Right lobe of liver (tissue), 6 donors: ENCODE results near the gene ACTN4. TPM values are rescaled to one million over a fixed set of nuclear protein-coding genes. Genes with fewer than 3 reads are reported as not detected.
A peak's percentile ranks its signal among the peaks of the same experiment; 100 is the strongest.

Source experiments
- ATAC-seq, 4 donors: fragments of 200-7000 bp; cut with Tn5 transposase; one replicate each; pipeline ENCODE4 v1.9.1; 2020; ENCODE audit warnings: mild to moderate bottlenecking in 4 of 4, moderate library complexity in 4 of 4
- DNase-seq, 3 donors: peaks; one replicate each; pipeline ENCODE4 v3.0.0-alpha.2; 2020
- H3K27ac ChIP-seq, 3 donors: fragments of 200-600 bp; one replicate each; pipeline ENCODE4 v1.8.0; 2022
- H3K27me3 ChIP-seq, 2 donors: fragments of 200-600 bp; one replicate each; pipeline ENCODE4 v1.8.0; 2022
- H3K36me3 ChIP-seq, 4 donors: fragments of 200-600 bp; sonication (generic) in 1 of 4; one replicate each; pipeline versions ENCODE4 v1.5.1 to v1.8.0; 2017 to 2022; ENCODE audit warnings: control low read depth in 1 of 4
- H3K4me1 ChIP-seq, 4 donors: fragments of 200-600 bp; sonication (generic) in 1 of 4; one replicate each; pipeline versions ENCODE4 v1.5.1 to v1.8.0; 2017 to 2022; ENCODE audit warnings: control low read depth in 1 of 4
- H3K4me3 ChIP-seq, 3 donors: fragments of 200-600 bp; one replicate each; pipeline ENCODE4 v1.8.0; 2022
- H3K9me3 ChIP-seq, 4 donors: fragments of 200-600 bp; sonication (generic) in 1 of 4; one replicate each; pipeline versions ENCODE4 v1.5.1 to v1.8.0; 2017 to 2022; ENCODE audit warnings: control low read depth in 1 of 4
- POLR2A ChIP-seq: fragments of 450-650 bp; IDR thresholded peaks from one replicate; pipeline ENCODE4 v1.6.1; 2017; ENCODE audit warnings: antibody characterized with exemption, mild to moderate bottlenecking
- WGBS: methylation state at CpG from one replicate; pipeline ENCODE4 v1.1.6; 2018; ENCODE audit warnings: low coverage, low lambda C conversion rate; ENCODE audit not compliant: insufficient coverage; ENCODE audit errors: missing lambda C conversion rate; 5-methylcytosine and 5-hydroxymethylcytosine counted together
- intact Hi-C, 2 donors: fragments of 100-400 bp; cut with DNase I; formaldehyde crosslinking; loops; one replicate each; pipeline versions ENCODE4 v1.11.2 to v1.14.1; 2022
- total RNA-seq, 6 experiments: library from RNA; depleted of rRNA in 2 of 6; stranded (reverse); fragments of >200 nt in 2 of 6; fragmentation: NEBNext Ultra II Directional in 3 of 6; extraction: Animal tissue kit (Norgen Biotek cat#: 25700) in 3 of 6; gene quantifications; one replicate each; pipeline versions ENCODE4 v1.1.0 to v1.2.4, GENCODE V29; 2016 to 2023
- TF ChIP-seq, protein P1 (sequence below), 4 donors: fragments of 200-600 bp in 3 of 4; fragments of 450-650 bp in 1 of 4; IDR thresholded peaks; one replicate each; pipeline versions ENCODE4 v1.5.1 to v1.8.0; 2016 to 2022; ENCODE audit warnings: antibody characterized with exemption in 4 of 4, mild to moderate bottlenecking in 2 of 4
- donor health status: DM: no; HTN: yes; CAD: no.
- donor health status: DM: no; HTN: no; CAD: no.
- donor health status: DM: no; HTN: no; CAD: no.
- donor health status: DM: no; HTN: yes; CAD: no.
- donor health status: DM: no; HTN: yes; CAD: no.

Gene ACTN4
- total RNA-seq, 6 experiments from 2014 or later = 142 to 306 (median 201) TPM

DNA sequence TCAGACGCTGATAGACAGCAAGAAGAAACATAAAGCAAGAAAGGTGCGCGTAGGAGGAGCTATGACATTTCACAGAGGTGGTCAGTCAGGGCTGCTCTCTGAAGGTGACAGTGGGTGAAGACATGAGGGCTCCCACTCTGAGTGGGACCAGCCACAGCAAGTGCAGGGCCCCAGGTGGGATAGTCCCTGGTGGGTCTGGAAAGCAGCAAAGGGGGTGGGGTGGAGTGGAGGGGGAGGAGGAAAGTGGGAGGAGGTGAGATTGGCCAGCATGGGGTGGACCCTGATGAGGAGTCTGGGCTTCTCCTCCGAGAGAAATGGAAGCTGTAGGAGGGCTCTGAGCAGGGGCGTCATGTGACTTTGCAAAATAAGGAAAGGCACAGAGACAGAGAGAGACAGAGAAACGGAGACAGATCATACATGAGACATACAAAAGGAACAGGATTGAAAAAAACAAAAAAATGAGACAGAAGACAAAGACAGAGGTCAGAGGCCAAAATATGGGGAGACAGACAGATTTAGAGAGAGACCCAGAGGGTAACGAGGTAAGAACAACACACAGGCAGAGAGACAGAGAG lies 32.4 kb upstream of the ACTN4 start:
- intact Hi-C loops = no loop called here
- 85% methylated on average over 6 of the region's 7 CpGs for WGBS
- Histone ChIP-seq H3K9me3 (no peaks in the 10 kb centered on the region), H3K27me3 (no peaks in the 10 kb centered on the region), H3K27ac (no peak overlapping the region), H3K4me3 (no peak overlapping the region), H3K36me3 (no peaks in the 10 kb centered on the region), H3K4me1 (peaks cover 0 to 11% (median 3%) of the 10 kb centered on the region in 4 donors)
- ATAC-seq (no peak), DNase-seq (no peak)
- TF ChIP-seq, protein P1, sequence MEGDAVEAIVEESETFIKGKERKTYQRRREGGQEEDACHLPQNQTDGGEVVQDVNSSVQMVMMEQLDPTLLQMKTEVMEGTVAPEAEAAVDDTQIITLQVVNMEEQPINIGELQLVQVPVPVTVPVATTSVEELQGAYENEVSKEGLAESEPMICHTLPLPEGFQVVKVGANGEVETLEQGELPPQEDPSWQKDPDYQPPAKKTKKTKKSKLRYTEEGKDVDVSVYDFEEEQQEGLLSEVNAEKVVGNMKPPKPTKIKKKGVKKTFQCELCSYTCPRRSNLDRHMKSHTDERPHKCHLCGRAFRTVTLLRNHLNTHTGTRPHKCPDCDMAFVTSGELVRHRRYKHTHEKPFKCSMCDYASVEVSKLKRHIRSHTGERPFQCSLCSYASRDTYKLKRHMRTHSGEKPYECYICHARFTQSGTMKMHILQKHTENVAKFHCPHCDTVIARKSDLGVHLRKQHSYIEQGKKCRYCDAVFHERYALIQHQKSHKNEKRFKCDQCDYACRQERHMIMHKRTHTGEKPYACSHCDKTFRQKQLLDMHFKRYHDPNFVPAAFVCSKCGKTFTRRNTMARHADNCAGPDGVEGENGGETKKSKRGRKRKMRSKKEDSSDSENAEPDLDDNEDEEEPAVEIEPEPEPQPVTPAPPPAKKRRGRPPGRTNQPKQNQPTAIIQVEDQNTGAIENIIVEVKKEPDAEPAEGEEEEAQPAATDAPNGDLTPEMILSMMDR (IDR thresholded peaks at IDR 0.05) = no peak
- no peak for TF ChIP-seq POLR2A

DNA sequence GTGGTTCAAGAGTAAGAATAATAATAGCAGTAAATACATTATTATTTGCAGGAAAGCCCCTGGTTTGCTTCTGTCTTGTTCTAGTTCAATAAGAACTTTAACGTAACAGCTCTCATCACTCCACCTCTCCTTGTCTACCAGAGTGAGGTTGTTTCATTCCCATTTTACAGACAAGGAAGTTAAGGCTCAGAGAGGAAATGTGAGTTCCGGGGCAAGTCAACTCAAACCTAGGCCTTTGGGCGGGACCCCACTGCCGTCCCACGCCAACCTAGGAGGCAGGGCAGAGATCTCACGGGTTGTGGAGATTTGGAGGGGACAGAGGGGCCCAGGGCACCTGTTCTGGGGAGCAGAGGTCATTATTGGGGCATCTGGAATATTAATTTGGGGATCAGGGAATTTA lies 31.2 kb upstream of the ACTN4 start:
- Histone ChIP-seq H3K4me3 (no peak overlapping the region), H3K4me1 (peaks cover 0 to 12% (median 3%) of the 10 kb centered on the region in 4 donors), H3K9me3 (no peaks in the 10 kb centered on the region), H3K27me3 (no peaks in the 10 kb centered on the region), H3K27ac (no peak overlapping the region), H3K36me3 (peaks cover 0 to 9% (median 0%) of the 10 kb centered on the region in 4 donors)
- intact Hi-C loops = no loop called here
- TF ChIP-seq, protein P1 (IDR thresholded peaks at IDR 0.05) = no peak
- no peak for TF ChIP-seq POLR2A
- WGBS = 65% methylated on average over 6 of the region's 6 CpGs
- DNase-seq (no peak), ATAC-seq (no peak)

DNA sequence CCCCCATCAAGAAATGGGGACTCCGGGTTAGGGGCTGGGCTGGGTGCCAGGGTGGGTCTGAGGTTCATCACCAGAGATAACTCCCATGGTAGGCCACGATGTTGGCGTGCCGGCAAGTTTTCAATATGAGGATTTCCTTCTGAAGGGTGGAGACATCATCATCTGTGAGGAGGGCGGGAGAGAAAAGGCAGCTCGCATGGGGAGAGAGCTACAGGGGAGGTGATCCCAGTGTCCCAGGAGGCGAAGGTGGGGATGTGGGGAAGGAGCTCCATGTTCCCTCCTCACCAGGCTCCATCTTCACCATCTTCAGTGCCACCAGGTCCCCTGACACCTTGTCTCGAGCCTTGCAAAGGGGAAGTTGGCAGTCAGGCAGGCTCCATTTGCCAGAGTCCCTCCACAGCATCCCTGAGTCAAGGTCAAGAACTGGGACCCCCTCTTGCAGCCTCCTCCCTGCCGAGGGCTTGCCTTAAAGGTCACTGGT lies 30.1 kb upstream of the ACTN4 start:
- Histone ChIP-seq H3K27ac (no peak overlapping the region), H3K9me3 (no peaks in the 10 kb centered on the region), H3K4me3 (peak overlapping the region in 2 of 3 donors; percentile 14 to 91), H3K36me3 (peaks cover 0 to 20% (median 2%) of the 10 kb centered on the region in 4 donors), H3K27me3 (no peaks in the 10 kb centered on the region), H3K4me1 (peaks cover 0 to 12% (median 3%) of the 10 kb centered on the region in 4 donors)
- intact Hi-C loops = no loop called here
- ATAC-seq (no peak), DNase-seq (no peak)
- TF ChIP-seq, protein P1 (IDR thresholded peaks at IDR 0.05) = no peak
- WGBS = 50% methylated on average over 5 of the region's 9 CpGs

- no peaks in the 10 kb centered on the region for H3K27me3 ChIP-seq
- peaks cover 0 to 12% (median 3%) of the 10 kb centered on the region in 4 donors for H3K4me1 ChIP-seq
- intact Hi-C loops = no loop called here
- H3K9me3 ChIP-seq = no peaks in the 10 kb centered on the region
- peak within 1 kb of the TSS; percentile 81 to 100 (median 91) for H3K4me3 ChIP-seq
- TF ChIP-seq, protein P1 (IDR thresholded peaks at IDR 0.05) = no peak
- TF ChIP-seq POLR2A = no peak
- ATAC-seq (peak; percentile 10 to 17 (median 15)), DNase-seq (peak in 2 of 3 donors; percentile 54 to 68)
- H3K27ac ChIP-seq = peak within 1 kb of the TSS; percentile 50 to 60 (median 54)
- 30% methylated on average over 4 of the region's 28 CpGs for WGBS
- H3K36me3 ChIP-seq = peaks cover 0 to 25% (median 5%) of the 10 kb centered on the region in 4 donors
Observed at GRCh38 chr19:38617764-38618589, 29.5 kb upstream of the ACTN4 start, which contains the start of gene MAP4K1. Gene MAP4K1 (minus strand): TSS chr19:38617953. CDS start chr19:38617895, 58 bp downstream.
